ENCODE results near the gene DUSP28.

Gene DUSP28

DNA sequence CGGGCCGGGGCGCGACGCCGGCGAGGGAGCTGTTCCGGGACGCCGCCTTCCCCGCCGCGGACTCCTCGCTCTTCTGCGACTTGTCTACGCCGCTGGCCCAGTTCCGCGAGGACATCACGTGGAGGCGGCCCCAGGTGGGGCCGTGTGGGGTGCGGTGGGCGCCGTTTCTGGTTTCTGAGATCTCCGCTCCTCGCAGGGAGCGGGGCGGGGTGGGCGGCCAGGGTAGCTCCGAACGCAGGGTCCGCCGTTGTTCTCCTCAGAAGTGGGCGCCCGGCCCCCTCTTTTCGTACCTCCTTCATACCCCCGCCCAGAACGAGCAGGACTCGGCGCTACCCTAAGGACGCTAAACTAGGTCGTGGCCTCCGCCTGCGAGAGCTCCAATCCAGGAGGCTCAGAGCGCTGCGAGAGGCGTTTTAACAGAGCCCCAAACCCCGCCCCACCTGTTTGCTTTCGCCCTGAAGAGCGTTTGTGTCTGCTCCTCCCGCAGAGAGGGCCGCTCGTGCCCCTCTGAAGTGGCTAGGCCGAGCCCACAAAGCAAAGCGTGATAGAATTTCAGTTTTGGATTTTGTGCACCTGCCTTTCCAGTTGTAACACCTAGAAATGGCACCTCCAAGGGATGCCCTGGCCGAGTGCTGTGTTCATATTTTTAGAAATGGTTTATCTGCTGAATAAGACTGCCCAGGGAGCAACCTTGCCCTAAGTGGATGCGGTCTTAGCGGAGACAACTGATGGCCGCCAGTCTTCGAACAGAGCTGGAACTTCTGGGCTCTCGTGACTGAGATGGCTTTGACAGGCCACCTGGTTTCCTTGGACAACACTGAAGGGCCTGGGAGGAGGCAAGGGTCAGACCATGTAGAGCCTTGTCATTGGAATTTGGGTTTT lies 27.0 kb downstream of the DUSP28 start:
- peak; percentile 37 for DNase-seq

GRCh38 chr2:240588006-240588655 lies 28.0 kb downstream of the DUSP28 start:
- H3K27me3 ChIP-seq (ENCODE audit: insufficient read depth, low read depth, severe bottlenecking) = no peaks in the 10 kb centered on the region
- DNase-seq = no peak
- H3K9me3 ChIP-seq (ENCODE audit: severe bottlenecking) = no peaks in the 10 kb centered on the region
- TF ChIP-seq CTCF (IDR thresholded peaks at IDR 0.05; ENCODE audit: low read depth, low read length) = no peak
- no peak overlapping the region for H3K4me3 ChIP-seq (ENCODE audit: low read depth, low read length)
- H3K36me3 ChIP-seq = peaks cover 36% of the 10 kb centered on the region
- H3K27ac ChIP-seq = no peak overlapping the region

More for the DNA sequence above, 27.0 kb downstream of the DUSP28 start:
- TF ChIP-seq CTCF (IDR thresholded peaks at IDR 0.05; ENCODE audit: low read depth, low read length) = no peak
- Histone ChIP-seq H3K27me3 (ENCODE audit: insufficient read depth, low read depth, severe bottlenecking) (no peaks in the 10 kb centered on the region), H3K36me3 (peaks cover 28% of the 10 kb centered on the region), H3K27ac (peak overlapping the region; percentile 98), H3K9me3 (ENCODE audit: severe bottlenecking) (no peaks in the 10 kb centered on the region), H3K4me3 (ENCODE audit: low read depth, low read length) (peak overlapping the region; percentile 89)

DNA sequence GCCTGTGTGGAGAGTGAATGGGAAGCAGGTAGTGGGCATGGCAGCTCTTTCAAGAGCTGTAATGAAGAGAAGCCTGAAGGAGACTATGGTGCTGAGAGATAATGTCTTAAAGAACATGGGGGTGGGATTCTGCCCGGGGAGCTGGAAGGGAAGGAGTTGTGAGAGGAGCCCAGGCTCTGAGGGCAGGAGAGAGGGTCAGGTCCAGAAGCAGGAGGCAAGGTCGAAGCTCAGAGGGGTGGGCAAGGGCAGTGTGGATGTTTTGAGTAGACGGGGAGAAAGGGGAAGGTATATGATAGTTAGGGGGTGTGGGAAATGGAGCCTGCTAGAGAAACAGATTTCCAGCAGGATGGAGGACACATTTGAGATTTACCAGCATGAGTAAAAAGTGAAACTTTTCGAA lies 28.5 kb downstream of the DUSP28 start:
- TF ChIP-seq CTCF (IDR thresholded peaks at IDR 0.05; ENCODE audit: low read depth, low read length) = no peak
- H3K9me3 ChIP-seq (ENCODE audit: severe bottlenecking) = no peaks in the 10 kb centered on the region
- H3K27ac ChIP-seq = no peak overlapping the region
- no peak for DNase-seq
- no peaks in the 10 kb centered on the region for H3K27me3 ChIP-seq (ENCODE audit: insufficient read depth, low read depth, severe bottlenecking)
- no peak overlapping the region for H3K4me3 ChIP-seq (ENCODE audit: low read depth, low read length)
- peaks cover 36% of the 10 kb centered on the region for H3K36me3 ChIP-seq

GRCh38 chr2:240589375-240589774 lies 29.2 kb downstream of the DUSP28 start:
- DNase-seq = no peak
- no peak overlapping the region for H3K27ac ChIP-seq
- no peak for TF ChIP-seq CTCF (IDR thresholded peaks at IDR 0.05; ENCODE audit: low read depth, low read length)

DNA sequence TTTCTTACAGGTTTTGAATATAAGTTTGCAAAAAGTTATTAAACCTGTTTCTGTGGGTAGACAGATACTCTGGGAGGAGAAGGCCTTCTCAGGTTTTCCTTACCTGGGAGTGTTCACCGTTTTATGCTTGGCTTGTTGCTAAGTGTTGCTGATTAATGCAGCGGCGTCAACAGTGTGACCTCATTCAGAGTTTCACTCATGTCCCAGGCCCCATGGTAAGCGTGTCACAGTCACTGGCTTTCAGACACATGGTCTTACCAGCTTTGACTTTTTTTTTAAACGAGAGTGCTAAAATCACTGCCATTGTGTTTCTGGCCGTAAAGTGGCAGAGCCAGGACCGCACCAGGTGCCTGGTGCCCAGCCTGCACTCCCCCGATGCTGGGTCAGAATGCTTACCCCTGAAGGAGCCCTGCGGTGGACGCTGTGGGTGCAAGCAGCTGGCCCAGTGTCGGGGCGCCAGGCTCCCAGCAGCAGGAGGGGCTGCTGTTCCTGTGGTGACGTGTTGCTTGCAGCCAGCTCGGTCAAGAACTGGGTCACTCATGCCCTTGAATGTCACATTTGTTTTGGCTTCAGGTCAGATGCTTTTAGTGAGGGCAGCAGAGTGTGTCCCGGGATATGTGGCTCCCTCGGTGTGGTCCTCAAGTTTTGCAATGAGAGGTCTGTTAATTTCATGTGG lies 29.8 kb downstream of the DUSP28 start:
- no peak overlapping the region for H3K4me3 ChIP-seq (ENCODE audit: low read depth, low read length)
- peaks cover 36% of the 10 kb centered on the region for H3K36me3 ChIP-seq
- H3K27ac ChIP-seq = no peak overlapping the region
- TF ChIP-seq CTCF (IDR thresholded peaks at IDR 0.05; ENCODE audit: low read depth, low read length) = no peak
- no peaks in the 10 kb centered on the region for H3K9me3 ChIP-seq (ENCODE audit: severe bottlenecking)
- H3K27me3 ChIP-seq (ENCODE audit: insufficient read depth, low read depth, severe bottlenecking) = no peaks in the 10 kb centered on the region
- no peak for DNase-seq

More at GRCh38 chr2:240589375-240589774, 29.2 kb downstream of the DUSP28 start:
- Histone ChIP-seq H3K4me3 (ENCODE audit: low read depth, low read length) (no peak overlapping the region), H3K27me3 (ENCODE audit: insufficient read depth, low read depth, severe bottlenecking) (no peaks in the 10 kb centered on the region), H3K36me3 (peaks cover 36% of the 10 kb centered on the region), H3K9me3 (ENCODE audit: severe bottlenecking) (no peaks in the 10 kb centered on the region)
